Muscle of arm (tissue), 12 donors: ENCODE measurements around the gene ALDH3A2. TPM values are rescaled to one million over a fixed set of nuclear protein-coding genes. Genes with fewer than 3 reads are reported as not detected.
"Not testable (repeated sequence)": the region's sequence is repeated elsewhere in the genome, so short reads cannot be mapped to it uniquely, and the experiment has no call there.

Source experiments
- DNase-seq: peaks from one replicate; pipeline ENCODE4 v3.0.0-alpha.2; 2013
- polyA plus RNA-seq, 12 donors: library from polyadenylated mRNA; unstranded; fragments of 120-200 nt; gene quantifications; one replicate each; pipeline ENCODE4 v1.2.1, GENCODE V29; 2013; ENCODE audit not compliant: insufficient read length in 12 of 12

ALDH3A2 gene
- polyA plus RNA-seq, 12 donors, result 27.3 to 45.2 (median 38.8) TPM; not detected in 1

- no peak for DNase-seq
These were observed 1.5 kb upstream of the ALDH3A2 start for GRCh38 chr17:19646788-19647696.

- no peak for DNase-seq
These were observed 665 bp upstream of the ALDH3A2 start for GRCh38 chr17:19647697-19648474.

GRCh38 chr17:19649274-19649541 is 657 bp downstream of the ALDH3A2 start:
- DNase-seq, result no peak

GRCh38 chr17:19650826-19651225 is 2.3 kb downstream of the ALDH3A2 start:
- DNase-seq, result no peak

- DNase-seq, result no peak
These were observed 3.1 kb downstream of the ALDH3A2 start for GRCh38 chr17:19651451-19652238.

GRCh38 chr17:19652595-19652994 is 4.0 kb downstream of the ALDH3A2 start:
- no peak for DNase-seq

GRCh38 chr17:19654342-19654886 is 5.9 kb downstream of the ALDH3A2 start:
- no peak for DNase-seq

GRCh38 chr17:19654896-19655295 is 6.3 kb downstream of the ALDH3A2 start:
- no peak for DNase-seq

GRCh38 chr17:19656336-19656735 is 7.8 kb downstream of the ALDH3A2 start:
- no peak for DNase-seq

- no peak for DNase-seq
These were observed 8.5 kb downstream of the ALDH3A2 start for GRCh38 chr17:19656851-19657581.

- no peak for DNase-seq
These were observed 11.0 kb downstream of the ALDH3A2 start for GRCh38 chr17:19659366-19660177.

- no peak for DNase-seq
These were observed 11.8 kb downstream of the ALDH3A2 start for GRCh38 chr17:19660219-19660870.

- no peak for DNase-seq
These were observed 12.6 kb downstream of the ALDH3A2 start for GRCh38 chr17:19661121-19661520.

- DNase-seq, result no peak
These were observed 14.5 kb downstream of the ALDH3A2 start for GRCh38 chr17:19663097-19663496.

- no peak for DNase-seq
These were observed 15.7 kb downstream of the ALDH3A2 start for GRCh38 chr17:19664136-19664820.

GRCh38 chr17:19664821-19665181 is 16.2 kb downstream of the ALDH3A2 start:
- no peak for DNase-seq

GRCh38 chr17:19669680-19670079 is 21.1 kb downstream of the ALDH3A2 start:
- not testable (repeated sequence) for DNase-seq

GRCh38 chr17:19670908-19671307 is 22.4 kb downstream of the ALDH3A2 start:
- no peak for DNase-seq

- no peak for DNase-seq
These were observed 22.9 kb downstream of the ALDH3A2 start for GRCh38 chr17:19671433-19671832.
